ENCODE data around the gene GPBP1.
A peak's percentile ranks its signal among the peaks of the same experiment; 100 is the strongest.
"Not testable (repeated sequence)": the region's sequence is repeated elsewhere in the genome, so short reads cannot be mapped to it uniquely, and the experiment has no call there.

Gene GPBP1

DNA sequence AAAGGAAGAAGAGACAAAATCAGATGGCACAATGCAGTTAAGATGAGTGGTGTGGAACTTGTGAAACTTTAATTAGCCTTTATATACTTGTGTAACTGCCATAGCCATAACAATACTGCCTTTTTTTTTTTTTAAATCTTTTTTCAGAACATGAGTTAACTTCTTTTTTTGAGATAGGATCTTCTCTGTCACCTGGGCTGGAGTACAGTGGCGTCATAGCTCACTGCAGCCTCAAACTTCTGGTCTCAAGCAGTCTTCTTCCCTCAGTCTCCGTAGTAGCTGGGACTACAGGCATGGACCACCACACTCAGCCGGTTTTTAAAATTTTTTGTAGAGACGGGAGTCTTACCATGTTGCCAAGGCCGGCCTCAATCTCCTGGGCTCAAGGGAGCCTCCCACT lies 37.2 kb downstream of the GPBP1 start:
- DNase-seq = no peak

DNA sequence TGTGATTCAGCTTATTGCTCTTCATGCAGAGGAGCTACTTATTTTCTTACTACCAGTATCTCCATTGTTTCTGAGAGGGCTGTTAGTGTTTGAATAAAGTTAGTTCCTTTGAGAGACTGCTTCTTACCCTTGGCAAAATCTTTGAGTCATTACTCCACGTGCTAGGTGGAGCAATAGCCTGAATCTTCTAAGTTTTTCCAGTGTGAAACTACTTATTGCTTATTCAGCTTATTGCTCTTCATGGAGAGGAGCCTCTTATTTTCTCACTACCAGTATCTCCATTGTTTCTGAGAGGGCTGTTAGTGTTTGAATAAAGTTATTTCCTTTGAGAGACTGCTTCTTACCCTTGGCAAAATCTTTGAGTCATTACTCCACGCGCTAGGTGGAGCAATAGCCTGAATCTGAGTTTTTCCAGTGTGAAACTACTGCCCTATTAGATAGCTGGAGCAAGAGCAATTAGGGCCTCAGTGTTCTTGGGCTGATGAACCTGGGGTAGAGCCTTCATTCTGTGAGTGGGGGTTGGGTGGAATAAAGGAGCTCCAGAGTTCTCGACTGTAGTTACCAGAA lies 41.9 kb downstream of the GPBP1 start:
- DNase-seq = no peak

DNA sequence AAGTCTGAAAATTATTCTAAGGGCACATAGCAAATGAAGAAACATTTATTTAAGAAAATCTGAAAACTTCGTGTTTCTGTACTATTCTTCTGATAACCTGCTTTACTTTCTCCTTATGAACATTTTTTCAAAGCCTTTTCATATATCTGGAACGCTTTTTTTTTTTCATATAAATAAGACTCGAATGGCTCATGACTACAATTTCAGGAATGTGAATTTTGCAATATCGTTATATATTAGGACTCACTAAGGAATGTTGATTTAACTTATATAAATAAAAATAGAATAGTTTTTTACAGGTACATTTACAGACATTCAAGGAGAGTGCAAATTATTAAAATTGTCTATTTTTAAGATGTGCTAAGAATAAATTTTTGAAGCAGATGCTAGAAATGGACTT lies 42.9 kb downstream of the GPBP1 start:
- DNase-seq = peak; percentile 62

DNA sequence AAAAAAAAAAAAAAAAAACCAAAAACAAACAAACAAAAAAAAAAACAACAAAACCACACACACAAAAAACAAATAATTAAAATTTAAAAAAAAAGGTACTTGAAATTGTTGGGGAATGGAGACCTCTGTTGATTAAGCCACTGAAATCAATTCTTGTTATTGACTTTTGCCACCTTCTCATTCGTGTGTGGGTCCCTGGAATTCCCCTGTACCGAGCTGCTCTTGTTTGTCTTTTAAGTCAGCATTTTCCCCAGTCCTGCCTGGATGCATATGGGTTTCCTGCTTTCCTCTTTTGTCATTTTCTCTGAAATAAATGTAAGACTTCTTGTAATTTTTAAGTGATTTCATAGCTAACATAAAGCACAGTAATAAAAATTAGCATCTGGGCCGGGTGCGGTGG lies 45.5 kb downstream of the GPBP1 start:
- DNase-seq = no peak

DNA sequence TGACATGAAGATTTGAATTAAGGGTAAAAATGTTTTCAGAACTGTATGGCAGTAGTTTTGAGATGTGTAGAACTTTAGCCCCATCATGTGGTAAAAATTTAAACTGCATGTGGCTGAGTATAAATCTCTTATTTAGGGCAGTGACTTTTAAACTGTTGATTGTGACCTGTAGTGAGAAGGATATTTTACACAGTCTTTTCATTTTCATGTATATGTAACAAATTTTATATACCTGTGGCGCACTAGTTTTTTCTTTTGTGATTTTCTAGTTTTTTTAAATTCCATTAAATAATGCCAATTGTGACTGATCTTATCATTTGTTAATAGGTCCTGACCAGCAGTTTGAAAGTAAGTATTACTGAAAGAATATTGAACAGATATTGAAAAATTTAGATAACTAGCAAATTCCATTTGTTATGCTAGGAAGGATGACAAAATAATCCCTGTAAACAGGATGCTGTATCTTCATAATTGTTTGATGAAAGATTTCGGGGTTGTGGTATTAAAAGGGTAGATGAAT lies 47.2 kb downstream of the GPBP1 start:
- DNase-seq = peak; percentile 62

DNA sequence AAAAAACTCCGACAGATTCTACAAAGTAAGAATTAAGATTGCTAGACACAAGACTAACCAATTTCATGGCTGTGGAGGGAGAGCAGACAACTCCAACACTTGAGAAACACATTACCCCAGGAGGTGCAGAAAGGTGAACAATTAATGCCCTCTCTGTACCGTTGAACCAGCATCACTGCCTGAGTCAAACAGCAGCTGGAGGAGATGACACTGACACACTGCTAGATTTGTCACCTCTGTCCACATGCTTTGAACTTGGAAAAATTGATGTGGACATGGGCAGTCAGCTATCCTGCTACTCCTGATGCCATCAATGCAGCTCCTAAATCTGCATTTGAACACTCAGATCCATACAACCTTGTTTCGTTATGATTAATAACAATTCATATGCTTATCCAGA lies 51.7 kb downstream of the GPBP1 start:
- DNase-seq = no peak

DNA sequence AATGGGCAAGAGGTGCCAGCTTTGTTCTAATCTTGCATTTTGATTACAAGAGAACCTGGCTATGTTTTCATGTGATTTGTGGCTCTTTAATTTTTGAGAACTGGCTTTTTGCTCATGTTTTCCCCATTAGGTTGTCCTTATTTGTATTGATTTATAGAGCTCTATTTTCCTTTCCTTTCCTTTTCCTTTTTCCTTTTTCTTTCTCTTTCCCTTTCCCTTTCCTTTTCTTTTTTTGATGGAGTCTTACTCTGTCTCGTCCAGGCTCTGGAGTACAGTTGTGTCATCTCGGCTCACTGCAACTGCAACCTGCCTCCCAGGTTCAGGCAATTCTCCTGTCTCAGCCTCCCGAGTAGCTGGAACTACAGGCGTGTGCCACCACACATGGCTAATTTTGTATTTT lies 55.5 kb downstream of the GPBP1 start:
- no peak for DNase-seq

DNA sequence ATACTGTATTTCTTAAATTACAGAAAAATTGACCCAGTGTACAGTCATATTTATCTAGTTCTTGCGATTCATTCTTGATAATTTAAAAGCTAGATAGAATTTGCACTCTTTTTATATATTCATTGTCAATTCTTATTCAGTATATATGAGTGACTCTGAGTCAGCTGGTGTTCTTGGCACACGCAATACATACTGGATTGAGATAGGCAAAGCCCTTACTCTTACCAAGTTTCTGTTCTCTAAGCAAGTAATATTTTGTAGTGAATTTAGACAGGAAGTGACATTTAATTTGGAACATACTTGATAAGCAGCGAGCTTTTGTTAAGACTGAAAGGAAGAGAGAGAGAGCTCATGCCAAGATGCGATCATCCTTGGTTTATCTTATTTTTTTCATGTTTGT lies 57.7 kb downstream of the GPBP1 start:
- no peak for DNase-seq

DNA sequence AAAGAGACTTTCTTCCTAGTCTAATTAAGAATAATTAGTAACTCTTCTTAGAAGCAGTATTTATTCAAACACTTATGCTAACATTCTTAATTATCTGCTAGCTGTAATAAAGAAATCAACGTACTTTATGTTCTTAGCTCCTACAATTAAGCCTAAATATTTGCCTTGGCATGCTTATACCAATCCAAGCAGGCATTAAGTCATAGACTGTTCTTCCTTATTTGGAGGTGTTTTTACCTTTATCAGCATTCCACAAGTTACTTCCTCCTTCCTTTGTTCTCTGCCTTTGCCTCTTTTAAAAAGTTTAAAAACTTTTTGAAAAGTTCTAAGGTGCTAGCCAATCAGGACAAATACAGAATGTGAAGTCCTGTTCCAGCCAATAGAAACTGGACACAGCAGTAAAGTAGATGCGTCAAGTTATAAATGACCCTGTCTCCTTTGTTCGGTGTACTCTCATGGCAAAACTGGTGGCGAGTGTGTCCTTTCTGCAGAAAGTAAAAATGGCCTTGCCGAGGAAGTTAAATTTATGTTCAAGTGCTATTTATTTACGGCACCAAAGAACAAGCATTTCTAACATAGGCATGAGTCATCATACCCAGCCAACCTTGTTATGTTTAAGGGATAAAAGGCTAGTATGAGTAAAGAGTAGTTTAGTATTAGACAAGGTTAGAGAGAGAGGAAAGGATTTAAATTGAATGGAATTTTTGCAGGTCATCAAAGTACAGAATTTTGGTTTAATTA lies 58.6 kb downstream of the GPBP1 start:
- no peak for DNase-seq

DNA sequence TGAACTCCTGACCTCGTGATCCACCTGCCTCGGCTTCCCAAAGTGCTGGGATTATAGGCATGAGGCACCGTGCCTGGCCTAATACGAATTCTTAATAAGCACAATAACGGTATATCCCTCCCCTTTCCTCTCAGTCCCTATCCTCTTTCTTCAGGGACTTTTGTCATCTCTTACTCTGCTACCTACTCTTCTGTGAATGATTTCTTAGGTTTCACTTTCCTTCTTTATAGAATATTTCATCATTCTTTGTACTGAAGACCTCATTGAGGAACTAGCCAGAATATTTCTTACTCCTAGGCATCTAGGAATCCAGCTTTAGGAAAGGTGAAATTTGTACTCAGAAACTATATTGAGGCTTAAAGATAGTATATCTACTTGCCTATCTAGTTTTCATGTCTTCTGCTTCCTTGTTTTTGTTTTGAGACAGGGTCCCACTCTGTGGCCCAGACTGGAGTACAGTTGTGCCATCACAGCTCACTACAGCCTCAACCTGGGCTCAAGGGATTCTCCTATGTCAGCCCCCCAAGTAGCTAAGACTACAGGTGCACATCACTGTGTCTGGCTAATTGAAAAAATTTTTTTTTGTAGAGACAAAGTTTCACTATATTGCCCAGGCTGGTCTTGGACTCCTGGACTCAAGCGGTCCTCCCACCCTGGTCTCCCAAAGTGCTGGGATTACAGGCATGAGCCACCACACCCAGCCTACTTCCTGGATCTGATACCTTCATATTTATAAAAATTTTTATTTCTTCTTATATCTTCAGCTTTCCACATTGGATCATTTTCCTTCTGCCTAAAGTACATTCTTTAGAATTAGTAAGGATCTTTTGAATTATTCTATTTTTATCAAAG lies 69.7 kb downstream of the GPBP1 start:
- DNase-seq = no peak

DNA sequence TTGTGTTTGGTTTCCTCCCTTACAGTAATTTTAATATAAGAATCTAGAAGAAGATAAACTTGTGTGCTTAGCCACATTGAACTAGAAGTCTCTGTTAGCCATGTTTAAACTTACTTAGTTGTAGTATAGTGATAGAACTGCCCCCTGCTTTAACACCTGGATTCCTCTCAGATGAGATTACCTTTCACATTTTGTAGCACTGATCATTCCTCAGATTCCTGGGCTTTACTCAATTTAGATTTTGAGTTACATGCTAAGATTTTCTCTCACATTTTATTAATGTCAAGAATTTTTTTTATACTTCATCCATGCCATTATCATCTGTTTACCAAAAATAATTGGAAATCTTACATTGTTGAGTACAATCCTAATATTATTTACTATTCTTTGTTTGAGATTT lies 70.5 kb downstream of the GPBP1 start:
- DNase-seq = no peak

DNA sequence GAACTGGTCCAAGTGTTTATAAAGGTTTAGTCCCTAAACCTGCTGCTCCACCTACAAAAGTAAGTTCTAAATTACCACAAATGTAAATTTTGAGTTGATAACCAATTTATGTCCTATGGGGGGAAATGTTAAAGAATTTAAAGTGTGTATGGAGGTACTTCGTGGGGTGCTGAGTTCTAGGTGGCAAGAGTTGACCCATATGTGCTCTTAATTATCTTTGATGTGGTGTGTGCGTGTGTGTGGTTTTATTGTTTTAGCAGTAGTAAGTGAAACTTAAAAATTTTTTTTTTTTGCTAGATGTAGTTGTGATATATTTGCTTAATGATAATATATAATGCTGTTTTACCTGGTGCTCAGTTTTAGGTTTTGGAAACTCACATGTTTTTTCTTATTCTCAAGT lies 72.6 kb downstream of the GPBP1 start:
- DNase-seq = no peak

DNA sequence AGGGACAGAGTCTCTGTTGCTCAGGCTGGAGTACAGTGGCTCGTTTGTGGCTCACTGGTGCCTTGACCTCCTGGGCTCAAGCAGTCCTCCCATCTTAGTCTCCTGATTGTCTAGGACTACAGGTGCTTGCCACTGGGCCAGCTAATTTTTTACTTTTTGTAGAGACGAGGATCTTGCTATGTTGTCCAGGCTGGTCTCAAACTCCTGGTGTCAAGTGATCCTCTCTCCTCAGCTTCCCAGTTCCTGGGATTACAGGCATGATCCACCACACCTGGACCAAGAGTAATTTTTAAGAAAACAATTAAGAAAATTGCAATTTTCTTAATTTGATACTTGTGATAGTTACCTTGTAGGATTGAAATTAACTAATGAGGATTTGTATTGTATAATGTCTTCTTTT lies 73.9 kb downstream of the GPBP1 start:
- no peak for DNase-seq

DNA sequence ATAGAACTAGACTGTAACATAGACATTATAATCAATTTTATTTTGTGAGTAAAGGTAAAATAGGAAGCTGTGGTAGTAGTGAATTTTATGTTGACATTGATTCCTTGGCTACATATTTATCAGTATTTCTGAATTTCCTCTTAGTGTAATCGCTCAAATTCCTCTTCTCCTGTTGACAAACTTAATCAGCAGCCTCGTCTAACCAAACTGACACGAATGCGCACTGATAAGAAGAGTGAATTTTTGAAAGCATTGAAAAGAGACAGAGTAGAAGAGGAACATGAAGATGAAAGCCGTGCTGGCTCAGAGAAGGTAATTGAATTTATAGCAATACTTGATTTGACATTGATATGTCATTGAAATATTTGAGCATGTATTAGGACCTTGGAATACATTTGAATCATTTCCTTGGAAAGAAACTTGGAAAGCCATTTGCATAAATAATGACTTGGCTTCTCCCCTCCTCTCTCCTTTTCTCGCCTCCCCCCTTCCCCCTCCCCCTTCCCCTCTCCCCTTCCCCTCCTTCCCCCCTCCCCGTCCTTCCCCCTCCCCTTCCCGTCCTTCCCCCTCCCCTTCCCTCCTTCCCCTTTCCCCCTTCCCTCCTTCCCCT lies 75.5 kb downstream of the GPBP1 start:
- no peak for DNase-seq

DNA sequence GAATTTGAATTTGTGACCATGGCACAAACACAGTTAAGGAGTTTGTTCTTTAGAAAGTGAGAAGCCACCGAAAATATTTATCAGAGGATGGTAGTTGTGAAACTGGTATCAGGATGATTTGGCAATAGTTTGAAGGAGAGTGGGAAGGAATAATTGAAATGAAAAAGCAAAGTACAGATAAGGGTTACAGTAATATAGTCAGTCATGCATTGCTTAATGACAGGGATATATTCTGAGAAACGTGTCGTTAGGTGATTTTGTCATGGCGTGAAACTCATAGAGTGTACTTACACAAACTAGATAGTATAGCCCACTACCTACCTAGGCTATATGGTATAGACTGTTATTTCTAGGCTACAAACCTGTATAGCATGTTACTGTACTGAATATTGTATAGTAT lies 84.2 kb downstream of the GPBP1 start:
- DNase-seq = no peak

DNA sequence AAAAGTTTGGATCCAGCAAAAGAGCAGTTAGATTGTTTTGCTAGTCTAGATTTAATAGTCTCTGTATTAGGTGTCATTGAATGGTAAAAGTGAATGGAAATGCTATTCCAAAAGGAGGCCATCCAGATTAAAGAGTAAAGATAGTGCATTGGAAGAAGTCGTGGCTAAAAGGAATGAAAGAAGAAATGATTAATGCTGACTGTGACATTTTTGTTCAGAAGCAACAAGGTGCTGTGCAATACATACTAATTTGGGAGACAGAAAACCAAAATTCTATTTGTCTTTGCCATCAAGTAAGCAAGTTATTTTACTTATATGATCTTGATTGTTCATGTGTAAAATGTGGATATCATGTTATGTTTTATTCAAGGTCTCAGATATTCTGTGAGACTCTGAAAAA lies 85.1 kb downstream of the GPBP1 start:
- DNase-seq = no peak

DNA sequence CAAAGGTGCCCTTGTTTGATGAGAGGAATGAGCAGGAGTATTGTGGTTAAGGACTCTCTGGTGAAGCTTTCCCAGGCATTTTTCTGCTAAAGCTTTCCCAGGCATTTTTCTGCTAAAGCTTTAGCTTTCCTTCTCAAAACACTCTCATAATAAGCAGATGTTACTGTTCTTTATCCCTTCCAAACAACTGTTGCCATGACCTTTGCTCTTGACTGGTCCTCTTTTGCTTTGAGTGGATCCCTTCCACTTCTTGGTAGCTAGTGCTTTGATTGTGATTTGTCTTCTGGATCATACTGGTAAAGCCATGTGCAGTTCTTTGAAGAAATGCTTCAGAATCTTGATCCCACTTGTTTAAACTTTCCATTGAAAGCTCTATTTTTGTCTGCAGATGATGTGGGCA lies 85.8 kb downstream of the GPBP1 start:
- no peak for DNase-seq

DNA sequence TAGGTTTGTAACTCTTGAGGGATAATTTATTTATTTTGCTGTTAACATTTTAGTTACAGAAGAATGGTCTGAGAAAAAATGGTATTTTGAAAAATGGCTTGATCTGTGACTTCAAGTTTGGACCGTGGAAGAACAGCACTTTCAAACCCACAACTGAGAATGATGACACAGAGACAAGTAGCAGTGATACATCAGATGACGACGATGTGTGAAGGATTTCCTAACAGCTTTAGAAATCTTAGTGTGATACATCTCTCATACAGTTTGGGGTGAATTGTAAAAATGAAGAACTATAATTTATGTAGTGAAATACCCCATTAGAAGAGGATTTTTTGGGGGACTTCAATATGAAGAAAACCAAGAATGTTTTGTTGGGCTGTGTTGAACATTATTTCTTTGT lies 88.7 kb downstream of the GPBP1 start:
- no peak for DNase-seq

DNA sequence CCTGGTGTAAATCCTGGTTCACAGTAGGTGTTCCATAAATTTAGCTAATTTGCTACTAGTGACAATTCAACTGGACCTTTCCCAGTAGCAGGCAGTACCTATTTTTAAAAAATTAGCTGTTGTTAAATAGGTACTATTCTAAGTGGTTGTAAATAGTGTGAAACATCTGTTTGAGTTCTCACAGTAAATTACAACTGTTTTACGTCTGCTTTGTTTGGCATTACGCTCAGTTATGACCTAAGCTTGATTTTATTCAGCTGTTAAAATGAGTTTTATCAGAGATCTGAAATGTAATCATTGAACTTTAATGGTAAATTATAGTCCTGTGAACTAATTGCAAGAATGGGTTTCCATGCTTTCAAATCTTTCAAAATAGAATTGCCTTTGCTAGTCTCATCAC lies 93.9 kb downstream of the GPBP1 start:
- DNase-seq = no peak

DNA sequence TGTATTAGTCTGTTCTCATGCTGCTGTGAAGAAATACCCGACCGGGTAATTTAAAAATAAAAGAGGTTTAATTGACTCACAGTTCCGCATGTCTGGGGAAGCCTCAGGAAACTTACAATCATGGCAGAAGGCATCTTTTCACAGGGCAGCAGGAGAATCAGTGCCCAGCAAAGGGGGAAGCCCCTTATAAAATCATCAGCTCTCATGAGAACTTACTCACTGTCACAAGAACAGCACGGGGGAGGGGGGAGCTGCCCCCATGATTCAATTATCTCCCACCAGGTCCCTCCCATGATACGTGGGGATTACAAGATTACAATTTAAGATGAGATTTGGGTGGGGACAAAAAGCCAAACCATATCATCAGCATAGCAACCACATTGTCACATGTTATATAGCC lies 102.5 kb downstream of the GPBP1 start:
- no peak for DNase-seq

DNA sequence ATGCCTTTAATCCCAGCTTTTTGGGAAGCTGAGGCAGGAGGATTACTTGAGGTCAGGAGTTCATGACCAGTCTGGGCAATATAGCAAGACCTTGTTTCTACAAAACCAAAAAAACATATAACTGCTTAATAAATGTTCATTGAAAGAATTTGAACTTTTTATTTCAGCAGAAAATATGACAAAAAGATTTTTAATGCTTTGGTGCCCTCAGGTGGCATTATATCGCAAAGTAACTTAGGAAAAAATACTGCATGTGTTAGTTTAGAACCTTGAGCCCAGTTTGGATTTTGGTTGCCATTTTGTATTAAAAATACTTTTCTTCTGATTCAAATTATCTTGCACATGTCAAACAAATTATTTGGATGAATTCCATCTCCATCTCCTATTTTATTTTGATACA lies 103.2 kb downstream of the GPBP1 start:
- peak; percentile 29 for DNase-seq

DNA sequence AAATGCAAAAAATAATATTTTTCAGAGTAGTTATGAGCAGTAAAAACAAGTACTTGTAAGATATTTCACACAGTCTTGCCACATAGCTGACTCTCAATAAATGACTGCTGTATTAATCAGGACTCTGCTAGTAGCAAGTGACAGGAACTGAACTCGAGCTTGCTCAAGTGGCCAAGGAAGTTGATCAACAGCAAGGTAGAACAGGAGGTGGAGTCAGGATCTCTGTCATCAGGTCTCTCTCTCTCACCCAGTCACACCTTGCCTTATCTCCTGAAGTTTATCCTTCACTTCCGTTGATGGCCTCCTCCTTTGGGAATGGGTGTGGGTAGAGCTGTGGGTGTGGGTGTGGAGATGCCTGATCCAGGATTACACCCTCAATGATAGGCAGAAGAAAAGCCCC lies 107.0 kb downstream of the GPBP1 start:
- DNase-seq = no peak

DNA sequence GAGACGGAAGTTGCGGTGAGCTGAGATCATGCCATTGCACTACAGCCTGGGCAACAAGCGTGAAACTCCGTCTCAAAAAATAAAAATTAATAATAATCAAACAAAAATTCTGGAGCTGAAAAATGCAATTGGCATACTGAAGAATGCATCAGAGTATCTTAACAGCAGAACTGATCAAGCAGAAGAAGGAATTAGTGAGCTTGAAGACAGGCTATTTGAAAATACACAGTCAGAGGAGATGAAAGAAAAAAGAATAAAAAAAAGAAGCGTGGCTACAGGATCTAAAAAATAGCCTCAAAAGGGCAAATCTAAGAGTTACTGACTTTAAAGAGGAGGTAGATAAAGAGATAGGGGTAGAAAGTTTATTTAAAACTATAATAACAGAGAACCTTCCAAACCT lies 111.2 kb downstream of the GPBP1 start:
- DNase-seq = not testable (repeated sequence)

Data from fibroblast of skin of scalp (primary cell).